Parathyroid adenoma (tissue), 2 donors: ENCODE measurements around the gene SIK3.

Experiments used
- H2AFZ ChIP-seq: fragments of 300-600 bp; sonication (generic); one replicate; pipeline ENCODE4 v1.7.0; 2017; ENCODE audit warnings: antibody characterized with exemption, mild to moderate bottlenecking
- H3K27ac ChIP-seq: fragments of 300-600 bp; sonication (generic); one replicate; pipeline ENCODE4 v1.7.0; 2017
- H3K27me3 ChIP-seq: fragments of 300-600 bp; sonication (generic); one replicate; pipeline ENCODE4 v1.7.0; 2017; ENCODE audit warnings: low read length; ENCODE audit not compliant: control insufficient read depth, insufficient read depth
- H3K36me3 ChIP-seq: fragments of 300-600 bp; sonication (generic); one replicate; pipeline ENCODE4 v1.7.0; 2017; ENCODE audit warnings: low read length; ENCODE audit not compliant: control insufficient read depth, insufficient read depth
- H3K4me1 ChIP-seq: fragments of 300-600 bp; sonication (generic); one replicate; pipeline ENCODE4 v1.7.0; 2017; ENCODE audit warnings: control low read depth
- H3K4me2 ChIP-seq: fragments of 300-600 bp; sonication (generic); one replicate; pipeline ENCODE4 v1.7.0; 2017; ENCODE audit warnings: low read length
- H3K4me3 ChIP-seq: fragments of 300-600 bp; sonication (generic); one replicate; pipeline ENCODE4 v1.7.0; 2017; ENCODE audit warnings: low read depth, low read length
- H3K79me2 ChIP-seq: fragments of 300-600 bp; sonication (generic); one replicate; pipeline ENCODE4 v1.7.0; 2017; ENCODE audit warnings: control low read depth
- H3K9ac ChIP-seq: fragments of 300-600 bp; sonication (generic); one replicate; pipeline ENCODE4 v1.7.0; 2017; ENCODE audit warnings: mild to moderate bottlenecking
- H3K9me3 ChIP-seq: fragments of 300-600 bp; sonication (generic); one replicate; pipeline ENCODE4 v1.7.0; 2017; ENCODE audit warnings: low read length; ENCODE audit not compliant: control insufficient read depth
- CTCF ChIP-seq: fragments of 300-600 bp; sonication (generic); IDR thresholded peaks from one replicate; pipeline ENCODE4 v1.7.0; 2017; ENCODE audit warnings: antibody characterized with exemption, mild to moderate bottlenecking
- donor health status: primary hyperparathyroidism.

Gene SIK3

GRCh38 chr11:116798368-116798767, 299.9 kb downstream of the SIK3 start:
- Histone ChIP-seq H3K27me3 (no peaks in the 10 kb centered on the region), H3K36me3 (no peaks in the 10 kb centered on the region), H3K79me2 (no peaks in the 10 kb centered on the region), H3K4me2 (no peak overlapping the region), H3K4me1 (no peaks in the 10 kb centered on the region), H3K27ac (no peak overlapping the region), H3K9ac (no peak overlapping the region), H2AFZ (no peak overlapping the region), H3K4me3 (no peak overlapping the region), H3K9me3 (no peaks in the 10 kb centered on the region)
- no peak for TF ChIP-seq CTCF

DNA sequence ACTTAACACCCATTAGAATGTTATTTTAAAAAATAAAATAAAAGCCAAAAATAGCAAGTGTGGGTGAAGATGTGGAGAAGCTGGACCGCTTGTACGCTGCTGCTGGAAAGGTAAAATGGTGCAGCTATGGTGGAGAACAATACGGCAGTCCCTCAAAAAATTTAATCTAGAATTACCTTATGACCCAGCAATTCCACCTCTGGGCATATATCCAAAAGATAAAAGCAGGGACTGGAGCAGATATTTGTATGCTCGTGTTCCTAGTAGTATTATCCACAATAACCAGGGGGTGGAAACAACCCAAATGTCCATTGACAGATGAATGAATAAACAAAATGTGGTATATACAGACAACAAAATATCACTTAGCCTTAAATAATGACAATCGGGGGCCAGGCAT, 300.4 kb downstream of the SIK3 start:
- Histone ChIP-seq H3K36me3 (no peaks in the 10 kb centered on the region), H3K27ac (no peak overlapping the region), H3K27me3 (no peaks in the 10 kb centered on the region), H3K4me1 (no peaks in the 10 kb centered on the region), H3K9ac (no peak overlapping the region), H3K4me3 (no peak overlapping the region), H3K4me2 (no peak overlapping the region), H3K79me2 (no peaks in the 10 kb centered on the region), H2AFZ (no peak overlapping the region), H3K9me3 (no peaks in the 10 kb centered on the region)
- no peak for TF ChIP-seq CTCF

DNA sequence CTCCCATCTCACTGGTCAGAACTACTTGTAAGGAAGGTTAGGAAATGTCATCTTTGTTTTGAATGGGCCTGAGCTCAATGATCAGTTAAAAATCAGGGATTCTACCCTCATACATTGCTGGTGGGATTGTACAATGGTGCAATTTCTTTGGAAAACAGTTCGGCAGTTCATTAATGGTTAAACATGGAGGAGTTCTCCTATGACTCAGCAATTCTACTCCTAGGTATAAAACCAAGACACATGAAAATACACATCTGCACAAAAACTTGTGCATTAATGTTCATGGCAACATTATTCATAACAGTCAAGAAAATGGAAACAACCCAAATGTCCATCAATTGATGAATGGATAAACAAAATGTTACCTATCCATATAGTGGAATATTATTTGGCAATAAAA, 301.7 kb downstream of the SIK3 start:
- H2AFZ ChIP-seq: no peak overlapping the region
- no peaks in the 10 kb centered on the region for H3K9me3 ChIP-seq
- TF ChIP-seq CTCF: no peak
- H3K4me2 ChIP-seq: no peak overlapping the region
- H3K79me2 ChIP-seq: no peaks in the 10 kb centered on the region
- H3K27ac ChIP-seq: no peak overlapping the region
- no peaks in the 10 kb centered on the region for H3K36me3 ChIP-seq
- no peaks in the 10 kb centered on the region for H3K27me3 ChIP-seq
- no peak overlapping the region for H3K9ac ChIP-seq
- no peak overlapping the region for H3K4me3 ChIP-seq
- H3K4me1 ChIP-seq: no peaks in the 10 kb centered on the region

DNA sequence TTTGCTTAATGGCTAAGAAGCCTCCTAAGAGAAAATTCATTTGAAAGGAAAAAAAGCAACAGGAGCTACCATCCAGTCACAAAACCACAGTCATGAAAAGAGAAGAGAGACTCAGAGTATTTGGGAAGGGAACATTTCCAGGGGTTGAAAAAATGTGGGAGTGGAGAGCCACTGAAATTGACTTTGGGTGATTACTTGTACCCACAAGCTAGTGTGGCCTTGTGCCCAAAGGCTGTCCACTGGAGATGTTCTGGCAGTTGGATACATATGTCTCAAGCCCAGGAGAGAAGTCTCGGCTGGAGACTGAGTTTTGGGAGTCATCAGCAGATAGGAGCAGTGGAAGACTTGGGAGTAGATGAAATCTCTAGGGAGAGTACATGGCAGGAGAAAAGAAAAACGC, 303.4 kb downstream of the SIK3 start:
- Histone ChIP-seq H3K4me2 (no peak overlapping the region), H3K27ac (no peak overlapping the region), H3K4me1 (no peaks in the 10 kb centered on the region), H3K79me2 (no peaks in the 10 kb centered on the region), H3K9me3 (no peaks in the 10 kb centered on the region), H3K36me3 (no peaks in the 10 kb centered on the region), H3K4me3 (no peak overlapping the region), H2AFZ (no peak overlapping the region), H3K27me3 (no peaks in the 10 kb centered on the region), H3K9ac (no peak overlapping the region)
- no peak for TF ChIP-seq CTCF

DNA sequence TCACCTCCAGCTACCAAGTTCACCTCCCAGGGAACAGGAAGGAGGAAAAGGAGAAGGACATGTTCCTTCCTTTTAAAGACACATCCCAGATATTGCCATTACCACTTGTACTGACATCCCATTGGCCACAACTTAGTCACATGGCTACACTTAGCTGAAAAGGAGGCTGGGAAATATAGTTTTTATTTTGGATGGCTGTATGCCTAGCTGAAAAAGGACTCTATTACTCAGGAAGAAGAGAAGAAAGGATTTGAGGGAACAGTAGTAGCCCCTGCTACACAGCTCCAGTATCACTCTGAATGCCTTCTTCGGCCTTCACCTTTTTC, 304.5 kb downstream of the SIK3 start:
- Histone ChIP-seq H3K36me3 (no peaks in the 10 kb centered on the region), H3K9ac (no peak overlapping the region), H3K4me1 (no peaks in the 10 kb centered on the region), H3K4me2 (no peak overlapping the region), H3K27me3 (no peaks in the 10 kb centered on the region), H2AFZ (no peak overlapping the region), H3K4me3 (no peak overlapping the region), H3K27ac (no peak overlapping the region), H3K9me3 (no peaks in the 10 kb centered on the region), H3K79me2 (no peaks in the 10 kb centered on the region)
- no peak for TF ChIP-seq CTCF
